ENCODE data around the gene CORIN.
"Not testable (repeated sequence)": the region's sequence is repeated elsewhere in the genome, so short reads cannot be mapped to it uniquely, and the experiment has no call there.

The CORIN gene

GRCh38 chr4:47767956-47768355 is 69.9 kb downstream of the CORIN start:
- DNase-seq (ENCODE audit: low read depth) = not testable (repeated sequence)

DNA sequence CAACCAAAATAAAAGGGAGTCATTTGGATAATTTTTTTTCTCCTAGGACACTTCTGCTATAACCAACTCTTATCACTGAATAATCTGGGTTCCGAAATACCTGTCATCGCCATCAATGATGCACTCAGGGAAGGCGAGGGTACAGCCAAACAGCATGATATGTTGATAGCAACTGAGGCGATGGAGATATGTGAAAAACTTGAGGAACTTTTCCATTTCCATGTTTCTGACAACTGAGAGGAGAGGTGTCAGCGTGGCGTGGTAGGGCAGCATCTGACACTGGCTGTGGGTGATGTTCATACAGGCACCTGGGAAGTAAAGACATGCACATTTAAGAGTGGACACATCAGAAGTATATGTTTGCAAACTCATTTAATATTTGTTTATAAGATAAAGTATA is 74.6 kb downstream of the CORIN start:
- DNase-seq (ENCODE audit: low read depth) = no peak

DNA sequence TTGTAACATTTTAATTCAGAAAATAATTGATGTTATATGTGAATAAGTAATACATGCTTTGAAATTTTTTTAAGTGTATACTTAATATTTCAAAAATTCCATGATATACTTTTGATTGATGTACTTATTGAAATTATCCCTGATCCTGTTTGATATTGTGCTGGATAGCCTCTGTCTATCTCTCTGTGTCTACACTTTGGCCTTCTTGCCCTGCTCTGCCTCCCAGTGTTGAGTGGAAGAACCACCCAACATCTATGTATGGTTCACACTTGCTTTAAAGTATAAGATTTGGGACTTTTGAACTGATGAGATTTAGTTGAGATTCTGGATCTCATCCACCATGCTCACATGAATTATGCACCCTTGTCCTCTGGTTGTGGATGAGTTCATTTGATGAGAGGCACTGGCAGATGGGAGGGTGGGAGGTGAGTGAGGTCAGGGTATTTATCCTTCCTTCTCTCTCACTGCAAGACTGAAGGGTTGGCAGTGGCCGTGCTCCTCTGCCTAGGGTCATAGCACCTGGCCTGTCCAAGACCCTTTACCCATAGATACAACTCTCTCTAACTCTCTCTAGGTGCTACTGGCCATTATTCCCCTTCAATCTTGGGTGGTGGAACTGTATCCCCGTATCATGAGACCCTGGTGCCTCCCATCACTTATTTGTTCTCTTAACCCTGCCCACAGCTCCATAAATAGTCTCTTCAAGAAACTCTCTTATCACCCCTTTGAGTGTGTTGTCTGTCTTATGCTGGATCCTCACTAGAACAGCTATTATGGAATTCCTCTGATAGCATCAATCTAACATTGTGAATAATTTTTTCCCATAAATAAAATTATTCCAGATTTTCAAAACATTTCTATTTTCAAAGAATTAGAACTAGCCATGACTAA is 75.2 kb downstream of the CORIN start:
- no peak for DNase-seq (ENCODE audit: low read depth)

DNA sequence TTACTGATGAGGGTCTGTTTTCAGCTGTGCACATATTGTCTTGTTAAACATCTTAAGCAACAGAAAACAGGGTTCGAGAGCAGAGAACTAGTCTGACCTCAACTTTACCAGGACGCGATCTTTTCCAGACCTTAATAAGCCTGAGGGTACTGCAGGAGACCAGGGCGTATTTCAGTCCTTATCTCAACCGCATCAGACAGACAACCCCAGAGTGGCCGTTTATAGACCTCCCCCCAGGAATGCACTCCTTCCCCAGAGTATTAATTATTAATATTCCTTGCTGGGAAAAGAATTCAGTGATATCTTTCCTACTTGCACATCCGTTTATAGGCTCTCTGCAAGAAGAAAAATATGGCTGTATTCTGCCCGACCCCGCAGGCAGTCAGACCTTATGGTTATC is 84.6 kb downstream of the CORIN start:
- not testable (repeated sequence) for DNase-seq (ENCODE audit: low read depth)

- DNase-seq (ENCODE audit: low read depth) = no peak
Observed at GRCh38 chr4:47752214-47752613, 85.7 kb downstream of the CORIN start.

DNA sequence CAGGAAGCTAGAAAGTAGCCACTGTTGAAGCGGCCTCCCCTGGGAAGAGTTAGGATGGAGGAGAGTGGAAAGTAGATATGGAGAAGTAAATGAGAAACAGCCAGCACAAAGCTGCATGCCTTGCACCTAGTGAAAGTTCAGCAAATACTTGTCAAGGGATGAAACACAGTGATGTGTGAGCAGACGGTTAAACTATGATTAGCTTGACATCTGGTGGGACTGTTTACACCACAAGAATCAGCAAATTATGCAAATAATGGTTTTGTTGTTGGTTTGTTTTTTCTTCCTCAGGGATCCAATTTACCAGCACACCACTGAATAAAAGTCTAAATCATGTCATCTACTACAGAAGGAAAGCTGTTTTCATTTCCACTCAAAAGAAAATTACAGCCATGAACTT is 87.1 kb downstream of the CORIN start:
- no peak for DNase-seq (ENCODE audit: low read depth)

DNA sequence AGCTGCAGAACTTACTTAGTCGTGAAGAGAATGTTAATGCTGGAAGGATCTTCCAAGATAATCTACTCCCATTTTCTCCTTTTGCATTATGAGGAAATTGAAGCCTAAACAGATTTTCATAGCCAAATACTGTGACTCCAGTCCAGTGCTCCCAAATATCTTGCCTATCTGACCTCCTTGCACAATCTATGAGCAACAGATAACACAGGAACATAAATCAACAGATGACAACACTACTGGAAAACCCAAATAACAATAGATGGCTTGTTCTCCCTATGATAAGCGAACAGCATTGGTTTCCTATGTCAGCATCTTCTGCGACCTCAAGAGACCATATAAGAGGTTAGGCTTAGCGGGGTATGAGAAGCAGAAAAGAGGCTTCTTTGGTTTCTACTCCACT is 88.0 kb downstream of the CORIN start:
- no peak for DNase-seq (ENCODE audit: low read depth)

DNA sequence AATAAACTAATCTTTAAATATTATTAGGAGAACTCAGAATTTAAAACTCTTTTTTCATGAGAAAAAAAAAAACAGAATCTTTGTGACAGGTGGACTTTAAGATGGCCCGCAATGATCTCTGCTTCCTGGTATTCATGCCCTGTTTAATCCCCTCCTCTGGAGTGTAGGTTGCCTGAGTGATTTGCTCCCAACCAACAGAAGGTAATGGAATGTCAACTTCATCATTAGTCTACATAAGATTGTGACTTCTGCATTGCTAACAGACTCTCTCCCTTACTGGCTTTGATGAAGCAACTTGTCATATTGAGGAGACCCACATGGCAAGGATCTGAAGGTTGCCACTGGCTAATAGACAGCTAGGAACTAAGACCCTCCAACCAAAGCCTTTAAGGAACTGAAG is 88.8 kb downstream of the CORIN start:
- no peak for DNase-seq (ENCODE audit: low read depth)

DNA sequence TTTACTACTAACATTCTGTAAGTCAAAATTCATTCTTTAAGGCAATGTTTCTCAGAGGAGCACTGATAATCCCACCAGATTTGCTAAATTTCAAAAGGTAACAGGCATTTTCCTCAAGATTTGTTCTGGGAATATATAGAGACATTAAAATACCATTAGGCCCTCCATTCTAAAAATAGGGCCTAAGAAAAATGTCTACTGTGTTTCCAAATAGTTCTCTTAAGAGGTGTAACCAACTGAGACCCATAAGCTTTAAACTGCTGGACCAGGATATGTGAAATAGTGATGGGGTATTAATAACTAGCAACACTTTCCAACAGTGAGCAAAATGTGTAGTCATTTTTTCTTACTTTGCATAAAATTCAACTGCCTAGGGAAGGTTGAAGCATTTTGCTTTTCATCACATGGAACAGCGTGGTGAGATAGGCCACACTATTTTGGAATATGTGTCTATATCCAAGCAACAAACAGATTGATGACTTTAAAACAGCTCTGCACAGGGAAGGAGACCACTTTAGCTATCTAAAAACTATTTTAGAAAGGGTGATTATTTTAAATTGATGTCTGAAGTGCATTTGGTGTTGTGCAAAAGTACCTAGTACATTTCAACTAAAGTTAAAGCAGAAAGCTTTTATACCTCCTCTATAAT is 89.9 kb downstream of the CORIN start:
- DNase-seq (ENCODE audit: low read depth) = no peak

DNA sequence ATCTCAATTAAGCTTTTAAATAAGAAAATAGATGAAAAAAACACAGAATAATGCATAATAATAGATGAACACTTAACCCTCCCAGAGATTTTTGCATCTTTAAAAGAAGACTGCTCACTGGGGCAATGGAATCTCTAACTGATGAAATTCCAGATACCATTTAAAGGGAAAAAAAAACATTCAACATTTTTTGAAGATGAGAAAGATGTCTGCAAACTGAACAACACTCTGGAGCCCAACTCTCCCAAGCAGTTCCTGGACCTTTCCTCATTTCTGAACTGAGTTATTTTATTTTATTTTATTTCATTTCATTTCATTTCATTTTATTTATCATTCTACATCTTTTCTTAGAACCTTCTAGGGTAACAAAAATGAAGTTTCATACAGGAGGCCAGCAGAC is 90.7 kb downstream of the CORIN start:
- no peak for DNase-seq (ENCODE audit: low read depth)

DNA sequence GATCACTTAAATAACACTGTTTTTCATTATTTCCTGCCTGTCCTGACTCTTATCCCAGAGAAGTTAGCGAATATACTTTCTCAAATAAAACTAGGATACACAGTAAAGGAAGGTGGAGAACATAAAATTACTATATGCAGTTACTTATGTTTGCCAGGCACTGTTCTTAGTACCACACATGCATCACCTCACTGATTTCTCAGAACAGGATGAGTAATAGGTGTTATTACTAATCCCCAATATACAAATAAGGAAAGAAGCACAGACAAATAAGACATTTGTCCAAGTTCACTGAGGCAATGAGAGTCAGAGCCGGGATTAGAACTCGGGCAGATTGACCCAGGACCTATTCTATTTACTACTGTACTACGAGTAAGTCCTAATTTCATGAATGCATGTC is 91.7 kb downstream of the CORIN start:
- DNase-seq (ENCODE audit: low read depth) = no peak

GRCh38 chr4:47744843-47745382 is 93.0 kb downstream of the CORIN start:
- DNase-seq (ENCODE audit: low read depth) = no peak

GRCh38 chr4:47744253-47744652 is 93.6 kb downstream of the CORIN start:
- DNase-seq (ENCODE audit: low read depth) = no peak

DNA sequence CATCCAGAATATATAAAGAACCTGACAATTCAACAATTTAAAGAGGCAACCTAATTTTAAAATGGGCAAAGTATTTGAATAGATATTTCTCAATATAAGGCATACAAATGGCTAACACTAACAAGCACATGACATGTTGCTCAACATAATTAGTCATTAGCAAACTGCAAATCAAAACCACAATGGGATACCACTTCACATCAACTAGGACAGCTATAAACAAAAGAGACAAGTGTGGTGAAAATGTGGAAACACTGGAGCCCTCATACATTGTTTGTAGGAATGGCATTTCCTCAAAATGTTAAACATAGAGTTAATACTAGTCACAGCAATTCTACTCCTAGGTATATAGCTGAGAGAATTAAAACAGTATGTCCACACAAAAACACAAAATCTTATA is 96.7 kb downstream of the CORIN start:
- DNase-seq (ENCODE audit: low read depth) = no peak

- DNase-seq (ENCODE audit: low read depth) = no peak
Observed at GRCh38 chr4:47737326-47737725, 100.5 kb downstream of the CORIN start.

- no peak for DNase-seq (ENCODE audit: low read depth)
Observed at GRCh38 chr4:47736555-47736954, 101.3 kb downstream of the CORIN start.

- DNase-seq (ENCODE audit: low read depth) = no peak
Observed at GRCh38 chr4:47736146-47736545, 101.7 kb downstream of the CORIN start.

GRCh38 chr4:47733302-47734175 is 104.3 kb downstream of the CORIN start:
- DNase-seq (ENCODE audit: low read depth) = no peak

- DNase-seq (ENCODE audit: low read depth) = no peak
Observed at GRCh38 chr4:47731182-47731581, 106.7 kb downstream of the CORIN start.

GRCh38 chr4:47729131-47729680 is 108.7 kb downstream of the CORIN start:
- DNase-seq (ENCODE audit: low read depth) = no peak

GRCh38 chr4:47721892-47722575 is 115.8 kb downstream of the CORIN start:
- DNase-seq (ENCODE audit: low read depth) = no peak
